IPS DF 6.9 (cell line): ENCODE measurements around the gene SAT1.

Experiments used
- DNase-seq: peaks from one replicate; pipeline ENCODE4 v3.0.0-alpha.2; 2013; ENCODE audit warnings: low read depth, low spot score
- H3K27ac ChIP-seq: one replicate; pipeline ENCODE4 v1.5.1; 2013; ENCODE audit warnings: low read length, control low read depth
- H3K27me3 ChIP-seq: 2 replicates; pipeline ENCODE4 v1.6.1; 2013; ENCODE audit warnings: mild to moderate bottlenecking, low read length; ENCODE audit not compliant: control insufficient read depth, insufficient read depth
- H3K36me3 ChIP-seq: 2 replicates; pipeline ENCODE4 v1.6.1; 2013; ENCODE audit warnings: low read length; ENCODE audit not compliant: control insufficient read depth, insufficient read depth
- H3K4me1 ChIP-seq: 2 replicates; pipeline ENCODE4 v1.6.1; 2013; ENCODE audit warnings: low read length; ENCODE audit not compliant: control insufficient read depth, insufficient read depth
- H3K4me3 ChIP-seq: 2 replicates; pipeline ENCODE4 v1.5.1; 2013; ENCODE audit warnings: mild to moderate bottlenecking, low read length
- H3K9me3 ChIP-seq: 2 replicates; pipeline ENCODE4 v1.6.1; 2013; ENCODE audit warnings: low read length, inconsistent platforms; ENCODE audit not compliant: control insufficient read depth, insufficient read depth
- WGBS: extraction: QIAGEN DNeasy Blood & Tissue Kit; methylation state at CpG from one replicate; pipeline ENCODE4 v1.1.7; 2013; ENCODE audit warnings: mixed read lengths, missing lambda C conversion rate; ENCODE audit not compliant: insufficient read length, insufficient coverage; 5-methylcytosine and 5-hydroxymethylcytosine counted together

The SAT1 gene

GRCh38 chrX:23810279-23810678 is 27.3 kb downstream of the SAT1 start:
- Histone ChIP-seq H3K27me3 (no peaks in the 10 kb centered on the region), H3K27ac (no peak overlapping the region), H3K9me3 (no peaks in the 10 kb centered on the region), H3K4me1 (no peaks in the 10 kb centered on the region), H3K36me3 (no peaks in the 10 kb centered on the region), H3K4me3 (no peak overlapping the region)
- WGBS: no CpG with 5 or more reads among the region's 3 CpGs
- DNase-seq: no peak

GRCh38 chrX:23811108-23811651 is 28.2 kb downstream of the SAT1 start:
- no peaks in the 10 kb centered on the region for H3K4me1 ChIP-seq
- DNase-seq: no peak
- H3K9me3 ChIP-seq: no peaks in the 10 kb centered on the region
- H3K4me3 ChIP-seq: no peak overlapping the region
- no peaks in the 10 kb centered on the region for H3K27me3 ChIP-seq
- no peaks in the 10 kb centered on the region for H3K36me3 ChIP-seq
- WGBS: no CpG with 5 or more reads among the region's 10 CpGs
- H3K27ac ChIP-seq: no peak overlapping the region

GRCh38 chrX:23811656-23812055 is 28.7 kb downstream of the SAT1 start:
- Histone ChIP-seq H3K4me1 (no peaks in the 10 kb centered on the region), H3K4me3 (no peak overlapping the region), H3K9me3 (no peaks in the 10 kb centered on the region), H3K27me3 (no peaks in the 10 kb centered on the region), H3K27ac (no peak overlapping the region), H3K36me3 (no peaks in the 10 kb centered on the region)
- WGBS: no CpG with 5 or more reads among the region's 6 CpGs
- DNase-seq: no peak

- Histone ChIP-seq H3K36me3 (no peaks in the 10 kb centered on the region), H3K4me1 (no peaks in the 10 kb centered on the region), H3K4me3 (no peak overlapping the region), H3K27me3 (no peaks in the 10 kb centered on the region), H3K9me3 (no peaks in the 10 kb centered on the region), H3K27ac (no peak overlapping the region)
- DNase-seq: no peak
- WGBS: no CpG with 5 or more reads among the region's 1 CpG
These were observed 30.8 kb downstream of the SAT1 start for GRCh38 chrX:23813808-23814207.

- no peak overlapping the region for H3K27ac ChIP-seq
- H3K4me3 ChIP-seq: no peak overlapping the region
- WGBS: no CpG with 5 or more reads among the region's 7 CpGs
- no peaks in the 10 kb centered on the region for H3K4me1 ChIP-seq
- H3K9me3 ChIP-seq: no peaks in the 10 kb centered on the region
- no peak for DNase-seq
- H3K36me3 ChIP-seq: no peaks in the 10 kb centered on the region
- no peaks in the 10 kb centered on the region for H3K27me3 ChIP-seq
These were observed 32.4 kb downstream of the SAT1 start for GRCh38 chrX:23815376-23815775.

GRCh38 chrX:23816179-23816578 is 33.2 kb downstream of the SAT1 start:
- H3K27ac ChIP-seq: no peak overlapping the region
- no peaks in the 10 kb centered on the region for H3K27me3 ChIP-seq
- no CpG with 5 or more reads among the region's 4 CpGs for WGBS
- no peaks in the 10 kb centered on the region for H3K9me3 ChIP-seq
- no peak for DNase-seq
- H3K4me1 ChIP-seq: no peaks in the 10 kb centered on the region
- no peaks in the 10 kb centered on the region for H3K36me3 ChIP-seq
- no peak overlapping the region for H3K4me3 ChIP-seq

GRCh38 chrX:23817979-23818336 is 35.0 kb downstream of the SAT1 start:
- Histone ChIP-seq H3K4me1 (no peaks in the 10 kb centered on the region), H3K27ac (no peak overlapping the region), H3K36me3 (no peaks in the 10 kb centered on the region), H3K4me3 (no peak overlapping the region), H3K27me3 (no peaks in the 10 kb centered on the region), H3K9me3 (no peaks in the 10 kb centered on the region)
- WGBS: no CpG with 5 or more reads among the region's 3 CpGs
- DNase-seq: no peak

GRCh38 chrX:23819385-23820234 is 36.6 kb downstream of the SAT1 start:
- Histone ChIP-seq H3K9me3 (no peaks in the 10 kb centered on the region), H3K27ac (no peak overlapping the region), H3K4me3 (no peak overlapping the region), H3K4me1 (no peaks in the 10 kb centered on the region), H3K36me3 (no peaks in the 10 kb centered on the region), H3K27me3 (no peaks in the 10 kb centered on the region)
- no peak for DNase-seq
- WGBS: no CpG with 5 or more reads among the region's 10 CpGs

- WGBS: no CpG with 5 or more reads among the region's 6 CpGs
These were observed 37.3 kb downstream of the SAT1 start for GRCh38 chrX:23820235-23820782.

GRCh38 chrX:23821847-23822246 is 38.9 kb downstream of the SAT1 start:
- WGBS: no CpG with 5 or more reads among the region's 2 CpGs
- H3K27ac ChIP-seq: no peak overlapping the region

More at GRCh38 chrX:23820235-23820782, 37.3 kb downstream of the SAT1 start:
- Histone ChIP-seq H3K4me3 (no peak overlapping the region), H3K27me3 (no peaks in the 10 kb centered on the region), H3K27ac (no peak overlapping the region), H3K4me1 (no peaks in the 10 kb centered on the region), H3K36me3 (no peaks in the 10 kb centered on the region), H3K9me3 (no peaks in the 10 kb centered on the region)
- DNase-seq: no peak

More at GRCh38 chrX:23821847-23822246, 38.9 kb downstream of the SAT1 start:
- H3K27me3 ChIP-seq: no peaks in the 10 kb centered on the region
- no peak for DNase-seq
- H3K9me3 ChIP-seq: no peaks in the 10 kb centered on the region
- H3K36me3 ChIP-seq: no peaks in the 10 kb centered on the region
- no peaks in the 10 kb centered on the region for H3K4me1 ChIP-seq
- H3K4me3 ChIP-seq: no peak overlapping the region
